GM18517 (cell line): Measurements from ENCODE around the gene SGCD.

Experiments used
- ATAC-seq: cut with Tn5 transposase; IDR thresholded peaks from one replicate; pipeline ENCODE4 v1.9.1; 2021; ENCODE audit warnings: mild to moderate bottlenecking, moderate library complexity; ENCODE audit not compliant: unreplicated experiment

SGCD gene

GRCh38 chr5:156451505-156451904 lies 124.5 kb downstream of the SGCD start:
- ATAC-seq, result no peak

GRCh38 chr5:156456857-156457256 lies 129.9 kb downstream of the SGCD start:
- ATAC-seq, result peak; percentile 71

- ATAC-seq, result no peak
Measured at GRCh38 chr5:156459812-156460385, 132.9 kb downstream of the SGCD start.

GRCh38 chr5:156460471-156460870 lies 133.5 kb downstream of the SGCD start:
- ATAC-seq, result no peak

GRCh38 chr5:156466871-156467270 lies 139.9 kb downstream of the SGCD start:
- ATAC-seq, result no peak

- ATAC-seq, result no peak
Measured at GRCh38 chr5:156469636-156470035, 142.7 kb downstream of the SGCD start.

- no peak for ATAC-seq
Measured at GRCh38 chr5:156471893-156472292, 144.9 kb downstream of the SGCD start.

GRCh38 chr5:156473269-156473908 lies 146.4 kb downstream of the SGCD start:
- no peak for ATAC-seq

- no peak for ATAC-seq
Measured at GRCh38 chr5:156474251-156474650, 147.3 kb downstream of the SGCD start.

- no peak for ATAC-seq
Measured at GRCh38 chr5:156475182-156476157, 148.5 kb downstream of the SGCD start.

GRCh38 chr5:156476158-156476551 lies 149.2 kb downstream of the SGCD start:
- ATAC-seq, result no peak

GRCh38 chr5:156476678-156477077 lies 149.7 kb downstream of the SGCD start:
- no peak for ATAC-seq

- ATAC-seq, result no peak
Measured at GRCh38 chr5:156477196-156477595, 150.2 kb downstream of the SGCD start.

- ATAC-seq, result no peak
Measured at GRCh38 chr5:156479849-156480248, 152.9 kb downstream of the SGCD start.

- no peak for ATAC-seq
Measured at GRCh38 chr5:156481741-156482140, 154.8 kb downstream of the SGCD start.

- ATAC-seq, result no peak
Measured at GRCh38 chr5:156482818-156483217, 155.9 kb downstream of the SGCD start.

GRCh38 chr5:156486394-156487238 lies 159.7 kb downstream of the SGCD start:
- no peak for ATAC-seq

- no peak for ATAC-seq
Measured at GRCh38 chr5:156491766-156492165, 164.8 kb downstream of the SGCD start.

GRCh38 chr5:156496291-156496690 lies 169.3 kb downstream of the SGCD start:
- ATAC-seq, result no peak

GRCh38 chr5:156497804-156498208 lies 170.8 kb downstream of the SGCD start:
- ATAC-seq, result no peak
